Measurements from ENCODE around the gene DMC1. TPM values are rescaled to one million over a fixed set of nuclear protein-coding genes. Genes with fewer than 3 reads are reported as not detected.

The DMC1 gene
- total and polyA plus RNA-seq, 9 of the 15 experiments (the other 6 are each of a cell fraction or from before 2014, with no cell fraction given): 5.5 to 55.5 (median 9.8) TPM

GRCh38 chr22:38479096-38479837 is 90.7 kb downstream of the DMC1 start:
- 80% methylated on average over 5 of the region's 7 CpGs for WGBS (ENCODE audit: insufficient coverage, low coverage, missing lambda C conversion rate)
- H3K27ac ChIP-seq (ENCODE audit: extremely low read depth, low read depth, low read length): no peak overlapping the region
- no peaks in the 10 kb centered on the region for H3K9me3 ChIP-seq (replicated peaks; ENCODE audit: control insufficient read depth, insufficient read depth, low read depth, low read length)
- DNase-seq (ENCODE audit: extremely low read depth in 1 of 4, low spot score in 3 of 4) (no peak), ATAC-seq (no peak), FAIRE-seq (no peak)
- CTCF ChIA-PET (ENCODE audit: low intra/inter-chr PET ratio): no interaction called here
- H2AFZ ChIP-seq (ENCODE audit: low read depth, low read length): no peak overlapping the region
- peaks cover 41% of the 10 kb centered on the region for H3K36me3 ChIP-seq (ENCODE audit: control insufficient read depth, insufficient read depth, low read length)
- BruUV-seq (replicated peaks): no TSS peak
- no peaks in the 10 kb centered on the region for H4K20me1 ChIP-seq (replicated peaks; ENCODE audit: control insufficient read depth, insufficient read depth, low read length)
- no peaks in the 10 kb centered on the region for H3K27me3 ChIP-seq (ENCODE audit: control insufficient read depth in 2 of 2, insufficient read depth in 2 of 2, low read length in 2 of 2)
- no peak overlapping the region for H3K9ac ChIP-seq (ENCODE audit: insufficient read depth in 1 of 2, low read depth in 2 of 2, low read length in 2 of 2)
- no peaks in the 10 kb centered on the region for H3K4me1 ChIP-seq (replicated peaks in 1 of 2; ENCODE audit: control insufficient read depth in 2 of 2, insufficient read depth in 2 of 2, low read length in 2 of 2)
- H3K79me2 ChIP-seq (ENCODE audit: control insufficient read depth, insufficient read depth, low read length): no peaks in the 10 kb centered on the region
- H3K4me2 ChIP-seq (ENCODE audit: insufficient read depth, low read length): no peak overlapping the region
- intact Hi-C loops (cut with micrococcal nuclease): no loop called here
- H3K9me1 ChIP-seq (ENCODE audit: control insufficient read depth, insufficient read depth, low read length): no peaks in the 10 kb centered on the region
- TF ChIP-seq, protein P1, sequence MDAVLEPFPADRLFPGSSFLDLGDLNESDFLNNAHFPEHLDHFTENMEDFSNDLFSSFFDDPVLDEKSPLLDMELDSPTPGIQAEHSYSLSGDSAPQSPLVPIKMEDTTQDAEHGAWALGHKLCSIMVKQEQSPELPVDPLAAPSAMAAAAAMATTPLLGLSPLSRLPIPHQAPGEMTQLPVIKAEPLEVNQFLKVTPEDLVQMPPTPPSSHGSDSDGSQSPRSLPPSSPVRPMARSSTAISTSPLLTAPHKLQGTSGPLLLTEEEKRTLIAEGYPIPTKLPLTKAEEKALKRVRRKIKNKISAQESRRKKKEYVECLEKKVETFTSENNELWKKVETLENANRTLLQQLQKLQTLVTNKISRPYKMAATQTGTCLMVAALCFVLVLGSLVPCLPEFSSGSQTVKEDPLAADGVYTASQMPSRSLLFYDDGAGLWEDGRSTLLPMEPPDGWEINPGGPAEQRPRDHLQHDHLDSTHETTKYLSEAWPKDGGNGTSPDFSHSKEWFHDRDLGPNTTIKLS (IDR thresholded peaks at IDR 0.05; ENCODE audit: borderline replicate concordance, low read depth): no peak
- TF ChIP-seq ELF4 (CRISPR knock-in tag; IDR thresholded peaks at IDR 0.05) (no peak), ZNF253 (CRISPR knock-in tag; conservative IDR thresholded peaks at IDR 0.05) (no peak)
- POLR2A ChIA-PET: interaction anchor here (0.6 to 1.9 kb wide), 4 partner anchors 9 to 42 kb away, joined by 3 to 11 read pairs (median 4); no protein-coding TSS in a partner anchor
- in situ Hi-C loops (cut with MboI): no loop called here
- H3K4me3 ChIP-seq: no peak overlapping the region

Data from K562 (cell line).